G401 (cell line): ENCODE results near the gene ARHGAP20. TPM values are rescaled to one million over a fixed set of nuclear protein-coding genes. Genes with fewer than 3 reads are reported as not detected.

Experiments
- DNase-seq: peaks from one replicate; pipeline ENCODE4 v3.0.0-alpha.2; 2015; ENCODE audit warnings: low spot score
- in situ Hi-C: cut with HindIII; loops from 2 replicates; pipeline ENCODE4 v1.10.0; 2016; ENCODE audit warnings: low sequenced_read_pairs, mixed read lengths
- total RNA-seq: library from RNA; depleted of rRNA; stranded (reverse); fragments of >200 nt; shearing (Covaris generic); gene quantifications from 2 replicates; pipeline ENCODE4 v1.2.3, GENCODE V29; 2014

Gene ARHGAP20
- total RNA-seq, 1 experiment from 2014 or later = not detected

GRCh38 chr11:110720431-110721275, 8.4 kb upstream of the ARHGAP20 start:
- in situ Hi-C loops = no loop called here
- DNase-seq = no peak

GRCh38 chr11:110716361-110716760, 4.1 kb upstream of the ARHGAP20 start:
- no peak for DNase-seq
- in situ Hi-C loops = no loop called here

GRCh38 chr11:110715541-110715940, 3.3 kb upstream of the ARHGAP20 start:
- in situ Hi-C loops = no loop called here
- DNase-seq = no peak

- in situ Hi-C loops = no loop called here
- no peak for DNase-seq
Observed at GRCh38 chr11:110713449-110713776, 1.2 kb upstream of the ARHGAP20 start.

- peak; percentile 86 for DNase-seq
- in situ Hi-C loops = no loop called here
Observed at GRCh38 chr11:110712659-110713448, 617 bp upstream of the ARHGAP20 start.

- DNase-seq = no peak
- in situ Hi-C loops = no loop called here
Observed at GRCh38 chr11:110711448-110711775, 825 bp downstream of the ARHGAP20 start.

GRCh38 chr11:110710628-110711381, 1.4 kb downstream of the ARHGAP20 start:
- in situ Hi-C loops = no loop called here
- DNase-seq = peak; percentile 57

- no peak for DNase-seq
- in situ Hi-C loops = no loop called here
Observed at GRCh38 chr11:110704210-110704864, 7.9 kb downstream of the ARHGAP20 start.

- DNase-seq = no peak
- in situ Hi-C loops = no loop called here
Observed at GRCh38 chr11:110691926-110692325, 20.3 kb downstream of the ARHGAP20 start.

GRCh38 chr11:110689306-110689705, 22.9 kb downstream of the ARHGAP20 start:
- no peak for DNase-seq
- in situ Hi-C loops = no loop called here

- in situ Hi-C loops = no loop called here
- DNase-seq = no peak
Observed at GRCh38 chr11:110679323-110679975, 32.8 kb downstream of the ARHGAP20 start.

GRCh38 chr11:110675548-110675947, 36.7 kb downstream of the ARHGAP20 start:
- in situ Hi-C loops = no loop called here
- no peak for DNase-seq

- in situ Hi-C loops = no loop called here
- no peak for DNase-seq
Observed at GRCh38 chr11:110665689-110666465, 46.4 kb downstream of the ARHGAP20 start.

GRCh38 chr11:110655967-110656366, 56.3 kb downstream of the ARHGAP20 start:
- no peak for DNase-seq
- in situ Hi-C loops = no loop called here

GRCh38 chr11:110654456-110654855, 57.8 kb downstream of the ARHGAP20 start:
- DNase-seq = no peak
- in situ Hi-C loops = no loop called here

GRCh38 chr11:110645253-110645652, 67.0 kb downstream of the ARHGAP20 start:
- no peak for DNase-seq
- in situ Hi-C loops = no loop called here

GRCh38 chr11:110634370-110634769, 77.9 kb downstream of the ARHGAP20 start:
- no peak for DNase-seq
- in situ Hi-C loops = no loop called here

GRCh38 chr11:110631551-110631950, 80.7 kb downstream of the ARHGAP20 start:
- in situ Hi-C loops = no loop called here
- no peak for DNase-seq
